IMR-90 (cell line): ENCODE measurements around the gene TPPP3. TPM values are rescaled to one million over a fixed set of nuclear protein-coding genes. Genes with fewer than 3 reads are reported as not detected.
A peak's percentile ranks its signal among the peaks of the same experiment; 100 is the strongest.

Experiments
- ATAC-seq: fragments of 200-7000 bp; cut with Tn5 transposase; 2 replicates; pipeline ENCODE4 v1.9.1; 2020; ENCODE audit warnings: low read depth, mild to moderate bottlenecking, moderate library complexity
- BruUV-seq: library from RNA; stranded (reverse); fragments of 400-500 nt; replicated peaks from 2 replicates; lab custom pipeline; 2021; lab: Mats Ljungman, UMichigan
- CTCF ChIA-PET: fragments of 300-600 bp; formaldehyde crosslinking; extraction: SDS; loops from one replicate; lab custom pipeline; 2021; ENCODE audit warnings: antibody characterized with exemption; lab: Yijun Ruan, JAX
- POLR2A ChIA-PET: fragments of 300-600 bp; sonication (Branson Sonifier 250); formaldehyde crosslinking; loops from one replicate; lab custom pipeline; 2022; ENCODE audit warnings: antibody characterized with exemption; ENCODE audit not compliant: unreplicated experiment; lab: Charles Lee
- DNase-seq: peaks from one replicate; pipeline ENCODE4 v3.0.0; 2013
- H2AFZ ChIP-seq: replicated peaks from 2 replicates; pipeline ENCODE3; 2013; ENCODE audit warnings: low read length, mild to moderate bottlenecking; ENCODE audit not compliant: poor library complexity
- H2AK5ac ChIP-seq: 2 replicates; pipeline ENCODE4 v1.6.1; 2013; ENCODE audit warnings: low read depth, low read length, inconsistent platforms
- H2AK9ac ChIP-seq: replicated peaks from 2 replicates; pipeline ENCODE3; 2013; ENCODE audit warnings: mild to moderate bottlenecking, low read depth, low read length, moderate library complexity; ENCODE audit not compliant: poor library complexity
- H2BK120ac ChIP-seq: 2 replicates; pipeline ENCODE4 v1.6.1; 2013; ENCODE audit warnings: low read depth, low read length, inconsistent platforms
- H2BK15ac ChIP-seq: 3 replicates; pipeline ENCODE4 v1.6.1; 2013; ENCODE audit warnings: low read depth, low read length, inconsistent platforms
- H2BK20ac ChIP-seq: 2 replicates; pipeline ENCODE4 v1.6.1; 2013; ENCODE audit warnings: low read depth, mild to moderate bottlenecking, inconsistent platforms, low read length, moderate library complexity
- H2BK5ac ChIP-seq: 2 replicates; pipeline ENCODE4 v1.6.1; 2013; ENCODE audit warnings: mild to moderate bottlenecking, low read depth, low read length, inconsistent platforms; ENCODE audit not compliant: poor library complexity, severe bottlenecking
- H3K14ac ChIP-seq: replicated peaks from 2 replicates; pipeline ENCODE4 v1.6.1; 2013; ENCODE audit warnings: low read depth, low read length, inconsistent platforms
- H3K18ac ChIP-seq: 2 replicates; pipeline ENCODE4 v1.6.1; 2013; ENCODE audit warnings: low read depth, low read length, control low read depth
- H3K23ac ChIP-seq: 2 replicates; pipeline ENCODE4 v1.6.1; 2013; ENCODE audit warnings: low read depth, low read length, inconsistent platforms
- H3K27ac ChIP-seq: 2 replicates; pipeline ENCODE4 v1.5.1; 2013; ENCODE audit warnings: mild to moderate bottlenecking, control low read depth, low read length; ENCODE audit not compliant: insufficient read depth
- H3K27me3 ChIP-seq: 2 replicates; pipeline ENCODE4 v1.6.1; 2013; ENCODE audit warnings: low read length; ENCODE audit not compliant: control insufficient read depth, insufficient read depth
- H3K36me3 ChIP-seq: 2 replicates; pipeline ENCODE4 v1.6.1; 2013; ENCODE audit warnings: low read length, mixed read lengths; ENCODE audit not compliant: control insufficient read depth, insufficient read depth
- H3K4ac ChIP-seq: 2 replicates; pipeline ENCODE4 v1.6.1; 2013; ENCODE audit warnings: low read depth, low read length, inconsistent platforms
- H3K4me1 ChIP-seq: 2 replicates; pipeline ENCODE4 v1.6.1; 2013; ENCODE audit warnings: low read length, mixed read lengths; ENCODE audit not compliant: control insufficient read depth, insufficient read depth
- H3K4me2 ChIP-seq: 2 replicates; pipeline ENCODE4 v1.6.1; 2013; ENCODE audit warnings: low read depth, mild to moderate bottlenecking, control low read depth, low read length, moderate library complexity
- H3K4me3 ChIP-seq: 2 replicates; pipeline ENCODE4 v1.5.1; 2013; ENCODE audit warnings: low read depth, mild to moderate bottlenecking, control low read depth, low read length, moderate library complexity; ENCODE audit not compliant: insufficient read depth
- H3K56ac ChIP-seq: 2 replicates; pipeline ENCODE4 v1.6.1; 2013; ENCODE audit warnings: low read length, inconsistent platforms; ENCODE audit not compliant: insufficient read depth; ENCODE audit errors: extremely low read depth
- H3K79me1 ChIP-seq, 2 experiments: 2 replicates each; pipeline ENCODE4 v1.6.1; 2013; ENCODE audit warnings: low read length in 2 of 2, inconsistent platforms in 1 of 2, low read depth in 1 of 2
- H3K9ac ChIP-seq: 2 replicates; pipeline ENCODE4 v1.6.1; 2013; ENCODE audit warnings: low read depth, low read length, control low read depth
- H3K9me1 ChIP-seq: 2 replicates; pipeline ENCODE4 v1.6.1; 2013; ENCODE audit warnings: low read length, inconsistent platforms; ENCODE audit not compliant: insufficient read depth
- H3K9me3 ChIP-seq: 2 replicates; pipeline ENCODE4 v1.6.1; 2013; ENCODE audit warnings: low read length; ENCODE audit not compliant: control insufficient read depth, insufficient read depth
- H4K20me1 ChIP-seq: 2 replicates; pipeline ENCODE4 v1.6.1; 2013; ENCODE audit warnings: low read length, inconsistent platforms; ENCODE audit not compliant: insufficient read depth
- H4K5ac ChIP-seq: 2 replicates; pipeline ENCODE4 v1.6.1; 2013; ENCODE audit warnings: mild to moderate bottlenecking, low read depth, low read length, control low read depth
- H4K8ac ChIP-seq, 2 experiments: 2 replicates each; pipeline ENCODE4 v1.6.1; 2013; ENCODE audit warnings: low read depth in 2 of 2, low read length in 2 of 2, control low read depth in 1 of 2, inconsistent platforms in 1 of 2
- H4K91ac ChIP-seq: 2 replicates; pipeline ENCODE4 v1.6.1; 2013; ENCODE audit warnings: low read depth, low read length, inconsistent platforms; ENCODE audit not compliant: insufficient read depth
- RAD21 ChIP-seq: IDR thresholded peaks from 2 replicates; pipeline ENCODE4 v1.6.1; 2012; ENCODE audit warnings: low read length, improper control_type of control experiment
- RFX5 ChIP-seq: IDR thresholded peaks from 2 replicates; pipeline ENCODE4 v1.8.0; 2012; ENCODE audit warnings: low read depth, mild to moderate bottlenecking, low read length, moderate library complexity
- SMC3 ChIP-seq: fragments of 150-350 bp; IDR thresholded peaks from 2 replicates; pipeline ENCODE4 v1.6.1; 2016; ENCODE audit warnings: low read depth, mild to moderate bottlenecking, antibody characterized with exemption, low read length, moderate library complexity
- WGBS, 2 experiments: methylation state at CpG; one replicate each; pipeline versions ENCODE4 v1.1.5 to v1.1.7; 2013; ENCODE audit warnings: missing lambda C conversion rate in 2 of 2; ENCODE audit not compliant: insufficient read length in 1 of 2; ENCODE audit errors: extremely low coverage in 2 of 2; 5-methylcytosine and 5-hydroxymethylcytosine counted together
- dilution Hi-C: fragments of 300-500 bp; cut with HindIII; formaldehyde crosslinking; loops from one replicate; pipeline ENCODE4 v1.14.3; 2018; ENCODE audit warnings: low sequenced_read_pairs; ENCODE audit not compliant: unreplicated experiment
- in situ Hi-C: fragments of 300-500 bp; cut with MboI; formaldehyde crosslinking; loops from 3 replicates; pipeline ENCODE4 v1.14.3; 2019; ENCODE audit warnings: low sequenced_read_pairs, inconsistent platforms, mixed read lengths
- intact Hi-C: fragments of 100-400 bp; cut with micrococcal nuclease; formaldehyde crosslinking; loops from 2 replicates; pipeline ENCODE4 v1.10.0; 2022
- polyA plus RNA-seq, 3 experiments: library from polyadenylated mRNA; depleted of rRNA; stranded (reverse); fragments of >200 nt; gene quantifications; 2 replicates each; pipeline ENCODE4 v1.2.3, GENCODE V29; 2012; ENCODE audit warnings: low replicate concordance in 1 of 3
- total RNA-seq: library from RNA; depleted of rRNA; stranded (reverse); fragments of >200 nt; gene quantifications from 2 replicates; pipeline ENCODE4 v1.2.3, GENCODE V29; 2012
- TF ChIP-seq, protein P1 (sequence below): conservative IDR thresholded peaks from 2 replicates; pipeline ENCODE4 v1.5.1; 2012; ENCODE audit warnings: mild to moderate bottlenecking, low read depth, low read length, improper control_type of control experiment

Gene TPPP3
- total and polyA plus RNA-seq, 2 of the 4 experiments (the other 2 are of a cell fraction) = 0.54 to 2.4 TPM

DNA sequence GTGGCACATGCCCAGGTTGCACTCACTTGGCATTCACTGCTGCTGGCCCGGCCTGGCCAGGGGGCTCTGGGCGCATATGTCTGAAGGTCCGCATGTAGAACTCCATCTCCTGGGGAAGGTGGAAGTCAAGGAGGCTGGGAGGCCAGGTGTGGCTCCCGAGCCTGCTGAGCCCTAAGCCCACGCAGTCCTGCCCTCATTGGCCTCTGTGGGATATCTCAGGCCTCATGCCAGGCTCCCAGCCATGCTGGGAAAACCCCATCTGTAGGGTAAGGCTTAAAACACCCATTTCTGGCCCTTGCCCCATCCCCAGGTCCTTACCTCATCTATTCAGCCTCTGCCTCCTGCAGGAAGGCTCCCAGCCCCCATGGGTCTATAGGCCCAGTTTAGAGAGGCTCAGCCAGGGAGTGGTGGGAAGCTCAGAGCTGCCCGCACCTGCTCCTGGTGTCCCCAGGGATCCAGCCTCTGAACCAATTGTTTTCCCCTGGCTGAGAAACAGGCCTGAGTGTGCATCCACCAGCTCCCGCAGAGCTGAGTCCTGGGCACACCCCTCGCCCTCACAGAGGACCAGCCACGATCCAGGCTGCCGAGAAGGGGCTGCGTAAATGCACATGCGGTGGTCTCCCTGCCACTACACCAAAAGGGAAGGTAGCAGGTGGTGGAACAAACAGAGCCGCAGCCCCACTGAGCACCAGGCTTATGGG lies 2.3 kb upstream of the TPPP3 start:
- in situ Hi-C loops = no loop called here
- intact Hi-C loops = no loop called here
- Histone ChIP-seq H3K18ac (no peak overlapping the region), H2BK20ac (no peak overlapping the region), H2AK9ac (peak overlapping the region; percentile 75), H2BK5ac (no peak overlapping the region), H2BK15ac (no peak overlapping the region), H3K9me1 (peaks cover 5% of the 10 kb centered on the region; the same call in 1 of the 2 replicates), H3K27me3 (no peaks in the 10 kb centered on the region), H3K23ac (no peak overlapping the region), H3K9me3 (no peaks in the 10 kb centered on the region), H3K79me1 (no peaks in the 10 kb centered on the region), H3K9ac (no peak overlapping the region), H3K56ac (no peak overlapping the region), H2BK120ac (no peak overlapping the region; the same call in 1 of the 2 replicates), H3K4ac (peak overlapping the region; percentile 39; the same call in 1 of the 2 replicates), H3K36me3 (no peaks in the 10 kb centered on the region), H3K4me1 (peaks cover 16% of the 10 kb centered on the region), H3K27ac (no peak overlapping the region), H3K14ac (no peak overlapping the region), H3K4me2 (no peak overlapping the region), H2AK5ac (peak overlapping the region; percentile 45; the same call in 1 of the 2 replicates), H4K8ac (no peak overlapping the region), H4K20me1 (no peaks in the 10 kb centered on the region), H3K4me3 (no peak overlapping the region), H4K5ac (no peak overlapping the region), H4K91ac (no peak overlapping the region), H2AFZ (peak overlapping the region; percentile 79)
- dilution Hi-C loops = no loop called here
- no peak for ATAC-seq
- 81% methylated on average over 4 of the region's 13 CpGs; no CpG with 5 or more reads in 1 of the 2 experiments for WGBS, 2 experiments
- TF ChIP-seq RAD21 (no peak), SMC3 (no peak), RFX5 (no peak)
- TF ChIP-seq, protein P1, sequence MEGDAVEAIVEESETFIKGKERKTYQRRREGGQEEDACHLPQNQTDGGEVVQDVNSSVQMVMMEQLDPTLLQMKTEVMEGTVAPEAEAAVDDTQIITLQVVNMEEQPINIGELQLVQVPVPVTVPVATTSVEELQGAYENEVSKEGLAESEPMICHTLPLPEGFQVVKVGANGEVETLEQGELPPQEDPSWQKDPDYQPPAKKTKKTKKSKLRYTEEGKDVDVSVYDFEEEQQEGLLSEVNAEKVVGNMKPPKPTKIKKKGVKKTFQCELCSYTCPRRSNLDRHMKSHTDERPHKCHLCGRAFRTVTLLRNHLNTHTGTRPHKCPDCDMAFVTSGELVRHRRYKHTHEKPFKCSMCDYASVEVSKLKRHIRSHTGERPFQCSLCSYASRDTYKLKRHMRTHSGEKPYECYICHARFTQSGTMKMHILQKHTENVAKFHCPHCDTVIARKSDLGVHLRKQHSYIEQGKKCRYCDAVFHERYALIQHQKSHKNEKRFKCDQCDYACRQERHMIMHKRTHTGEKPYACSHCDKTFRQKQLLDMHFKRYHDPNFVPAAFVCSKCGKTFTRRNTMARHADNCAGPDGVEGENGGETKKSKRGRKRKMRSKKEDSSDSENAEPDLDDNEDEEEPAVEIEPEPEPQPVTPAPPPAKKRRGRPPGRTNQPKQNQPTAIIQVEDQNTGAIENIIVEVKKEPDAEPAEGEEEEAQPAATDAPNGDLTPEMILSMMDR = no peak
- BruUV-seq = no TSS peak
- ChIA-PET POLR2A (no interaction called here), CTCF (no interaction called here)
- peak; percentile 72 for DNase-seq
